PC-9 (cell line): ENCODE results near the gene UGT2A1.

Experiments
- CTCF ChIP-seq: fragments of 200-600 bp; sonication (generic); conservative IDR thresholded peaks from 2 replicates; pipeline ENCODE4 v1.6.1; 2017; ENCODE audit warnings: mixed run types, antibody characterized with exemption, mild to moderate bottlenecking, moderate library complexity
- EZH2 ChIP-seq: fragments of 200-600 bp; sonication (generic); IDR thresholded peaks from 2 replicates; pipeline ENCODE4 v1.8.0; 2017; ENCODE audit warnings: antibody characterized with exemption, low read depth

DNA sequence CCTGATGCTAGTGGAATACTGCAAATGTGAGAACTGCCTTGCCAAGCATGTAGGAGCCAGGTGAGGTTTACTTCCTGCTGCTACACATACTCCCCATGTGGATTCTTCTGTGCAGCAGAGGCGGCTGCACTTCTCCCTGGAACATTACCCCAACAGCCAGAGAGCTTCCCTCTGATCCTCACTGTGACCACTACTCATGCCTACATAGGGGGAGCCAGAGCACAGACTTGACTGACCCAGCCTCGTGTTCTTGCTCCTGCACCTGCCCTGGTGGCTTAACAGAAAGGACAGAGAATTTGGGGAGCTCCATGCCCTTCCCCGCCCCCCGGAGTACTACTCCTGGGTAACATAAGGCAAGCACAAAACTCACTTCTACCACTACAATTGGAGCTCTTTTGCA, 52.0 kb downstream of the UGT2A1 start:
- TF ChIP-seq CTCF, result no peak
- no peak for TF ChIP-seq EZH2
